Spleen (tissue), 11 donors: ENCODE results near the gene MRM1. TPM values are rescaled to one million over a fixed set of nuclear protein-coding genes. Genes with fewer than 3 reads are reported as not detected.

Experiments used
- DNase-seq: peaks from one replicate; pipeline ENCODE4 v3.0.0-alpha.2; 2020
- H3K27ac ChIP-seq, 8 donors: fragments of 200-600 bp; sonication (generic) in 7 of 8; 1 replicate in 4 of 8; 2 replicates in 4 of 8; pipeline versions ENCODE4 v1.5.0 to v1.8.0; 2016 to 2021; ENCODE audit warnings: inconsistent platforms in 4 of 8, mild to moderate bottlenecking in 4 of 8, moderate library complexity in 1 of 8
- H3K27me3 ChIP-seq, 7 donors: fragments of 200-600 bp; sonication (generic) in 6 of 7; replicated peaks in 1 of 7; 1 replicate in 4 of 7; 2 replicates in 3 of 7; pipeline versions ENCODE4 v1.5.0 to v1.8.0; 2016 to 2021; ENCODE audit warnings: inconsistent platforms in 3 of 7, mild to moderate bottlenecking in 1 of 7
- H3K36me3 ChIP-seq, 6 donors: fragments of 200-600 bp; sonication (generic) in 5 of 6; 1 replicate in 4 of 6; 2 replicates in 2 of 6; pipeline versions ENCODE4 v1.5.0 to v1.8.0; 2016 to 2021; ENCODE audit warnings: inconsistent platforms in 2 of 6
- H3K4me1 ChIP-seq, 6 donors: fragments of 200-600 bp; sonication (generic) in 5 of 6; 1 replicate in 3 of 6; 2 replicates in 3 of 6; pipeline versions ENCODE4 v1.5.0 to v1.8.0; 2016 to 2021; ENCODE audit warnings: inconsistent platforms in 3 of 6
- H3K4me3 ChIP-seq, 8 donors: fragments of 200-600 bp; sonication (generic) in 7 of 8; 1 replicate in 4 of 8; 2 replicates in 4 of 8; pipeline versions ENCODE4 v1.5.0 to v1.8.0; 2016 to 2021; ENCODE audit warnings: inconsistent platforms in 4 of 8, mild to moderate bottlenecking in 4 of 8, moderate library complexity in 2 of 8
- H3K9me3 ChIP-seq, 8 donors: fragments of 200-600 bp; sonication (generic) in 7 of 8; 1 replicate in 4 of 8; 2 replicates in 4 of 8; pipeline versions ENCODE4 v1.5.0 to v1.8.0; 2016 to 2021; ENCODE audit warnings: inconsistent platforms in 4 of 8
- CTCF ChIP-seq, 11 experiments: fragments of 200-600 bp in 7 of 11; fragments of 450-650 bp in 4 of 11; sonication (generic) in 4 of 11; IDR thresholded peaks in 8 of 11; conservative IDR thresholded peaks in 3 of 11; 1 replicate in 7 of 11; 2 replicates in 4 of 11; pipeline versions ENCODE4 v1.4.0 to v1.8.0; 2016 to 2021; ENCODE audit warnings: antibody characterized with exemption in 11 of 11, inconsistent platforms in 4 of 11, mild to moderate bottlenecking in 1 of 11
- POLR2A ChIP-seq, 3 donors: fragments of 450-650 bp; IDR thresholded peaks; one replicate each; pipeline ENCODE4 v1.5.1; 2017; ENCODE audit warnings: antibody characterized with exemption in 3 of 3, mild to moderate bottlenecking in 1 of 3
- POLR2AphosphoS5 ChIP-seq, 3 donors: sonication (generic); formaldehyde crosslinking; IDR thresholded peaks; one replicate each; pipeline ENCODE4 v1.5.1; 2017; ENCODE audit warnings: antibody characterized with exemption in 3 of 3
- WGBS, 5 donors: extraction: QIAGEN DNeasy Blood & Tissue Kit in 3 of 5; methylation state at CpG; one replicate each; pipeline versions ENCODE4 v1.1.5 to v1.1.7; 2013 to 2018; 5-methylcytosine and 5-hydroxymethylcytosine counted together
- intact Hi-C: fragments of 100-400 bp; cut with DNase I; formaldehyde crosslinking; loops from one replicate; pipeline ENCODE4 v1.15.0; 2023; ENCODE audit warnings: low total_unique reads
- polyA plus RNA-seq, 3 donors: library from polyadenylated mRNA; stranded (reverse); fragments of 200-250 nt; gene quantifications; one replicate each; pipeline ENCODE4 v1.2.1, GENCODE V29; 2013
- total RNA-seq, 7 donors: library from RNA; depleted of rRNA in 3 of 7; stranded (reverse); fragments of >200 nt in 3 of 7; fragmentation: NEBNext Ultra II Directional in 4 of 7; extraction: Animal tissue kit (Norgen Biotek cat#: 25700) in 4 of 7; gene quantifications; one replicate each; pipeline versions ENCODE4 v1.1.0 to v1.2.1, GENCODE V29; 2016 to 2021
- donor health status: healthy with polysubstance abuse.
- donor health status: DM: no; HTN: no; CAD: no; lungs with moderate emphysema.
- donor health status: DM: no; HTN: no; CAD: no.
- donor health status: Bipolar disorder and iron deficiency.
- donor health status: healthy.
- donor health status: DM: no; HTN: no; CAD: no.
- donor health status: DM: yes; HTN: yes; CAD: no.

Gene MRM1
- total and polyA plus RNA-seq, 10 donors, result 5.4 to 13.8 (median 8.5) TPM

- no peak for DNase-seq
Observed at GRCh38 chr17:36597226-36597625, 4.2 kb upstream of the MRM1 start.

GRCh38 chr17:36597866-36598777 is 3.3 kb upstream of the MRM1 start:
- Histone ChIP-seq H3K4me3 (no peak overlapping the region), H3K36me3 (no peaks in the 10 kb centered on the region), H3K4me1 (peaks cover 6 to 32% (median 23%) of the 10 kb centered on the region in 6 donors), H3K27ac (no peak overlapping the region), H3K9me3 (no peaks in the 10 kb centered on the region), H3K27me3 (no peaks in the 10 kb centered on the region)
- TF ChIP-seq POLR2AphosphoS5 (IDR thresholded peaks at IDR 0.05) (no peak), POLR2A (IDR thresholded peaks at IDR 0.05) (no peak), CTCF (IDR thresholded peaks at IDR 0.05 in 8 of 11, conservative IDR thresholded peaks at IDR 0.05 in 3 of 11) (no peak)
- intact Hi-C loops, result no loop called here
- no peak for DNase-seq
- 86 to 97% (median 91%) methylated on average over 9 to 11 of the region's 11 CpGs for WGBS, 5 donors

More at GRCh38 chr17:36597226-36597625, 4.2 kb upstream of the MRM1 start:
- TF ChIP-seq POLR2AphosphoS5 (IDR thresholded peaks at IDR 0.05) (no peak), CTCF (IDR thresholded peaks at IDR 0.05 in 8 of 11, conservative IDR thresholded peaks at IDR 0.05 in 3 of 11) (no peak), POLR2A (IDR thresholded peaks at IDR 0.05) (no peak)
- Histone ChIP-seq H3K36me3 (no peaks in the 10 kb centered on the region), H3K27ac (no peak overlapping the region), H3K4me3 (no peak overlapping the region), H3K4me1 (peaks cover 5 to 32% (median 22%) of the 10 kb centered on the region in 6 donors), H3K27me3 (peaks cover 0 to 6% (median 0%) of the 10 kb centered on the region in 7 donors), H3K9me3 (no peaks in the 10 kb centered on the region)
- 85 to 95% (median 92%) methylated on average over 6 of the region's 6 CpGs for WGBS, 5 donors
- intact Hi-C loops, result no loop called here

- Histone ChIP-seq H3K9me3 (no peaks in the 10 kb centered on the region), H3K4me3 (no peak overlapping the region), H3K36me3 (no peaks in the 10 kb centered on the region), H3K27me3 (no peaks in the 10 kb centered on the region), H3K27ac (no peak overlapping the region), H3K4me1 (peaks cover 11 to 35% (median 30%) of the 10 kb centered on the region in 6 donors)
- 90 to 93% (median 92%) methylated on average over 10 to 13 of the region's 13 CpGs for WGBS, 5 donors
- no peak for DNase-seq
- intact Hi-C loops, result no loop called here
- no peak for TF ChIP-seq CTCF (IDR thresholded peaks at IDR 0.05 in 8 of 11, conservative IDR thresholded peaks at IDR 0.05 in 3 of 11)
- TF ChIP-seq POLR2AphosphoS5 (IDR thresholded peaks at IDR 0.05), result no peak
- no peak for TF ChIP-seq POLR2A (IDR thresholded peaks at IDR 0.05)
Observed at GRCh38 chr17:36598951-36599401, 2.4 kb upstream of the MRM1 start.

- Histone ChIP-seq H3K9me3 (no peaks in the 10 kb centered on the region), H3K4me3 (no peak overlapping the region), H3K27ac (no peak overlapping the region), H3K4me1 (peaks cover 11 to 41% (median 32%) of the 10 kb centered on the region in 6 donors), H3K36me3 (no peaks in the 10 kb centered on the region), H3K27me3 (no peaks in the 10 kb centered on the region)
- 93 to 97% (median 95%) methylated on average over 10 to 11 of the region's 11 CpGs for WGBS, 5 donors
- no peak for DNase-seq
- no peak for TF ChIP-seq POLR2A (IDR thresholded peaks at IDR 0.05)
- TF ChIP-seq POLR2AphosphoS5 (IDR thresholded peaks at IDR 0.05), result no peak
- TF ChIP-seq CTCF (IDR thresholded peaks at IDR 0.05 in 8 of 11, conservative IDR thresholded peaks at IDR 0.05 in 3 of 11), result no peak
- intact Hi-C loops, result no loop called here
Observed at GRCh38 chr17:36599546-36600250, 1.7 kb upstream of the MRM1 start.
